ENCODE data around the gene CYB5R3.
"Not testable (repeated sequence)": the region's sequence is repeated elsewhere in the genome, so short reads cannot be mapped to it uniquely, and the experiment has no call there.

Gene CYB5R3

GRCh38 chr22:42574046-42574445 lies 75.1 kb downstream of the CYB5R3 start:
- H3K27ac Mint-ChIP-seq; H3K36me3 Mint-ChIP-seq (ENCODE audit: low read depth); H3K4me1 Mint-ChIP-seq (ENCODE audit: low read depth); H3K4me3 Mint-ChIP-seq; H3K27me3 Mint-ChIP-seq (ENCODE audit: low read depth); H3K9me3 Mint-ChIP-seq: not testable (repeated sequence)

GRCh38 chr22:42571068-42571467 lies 78.1 kb downstream of the CYB5R3 start:
- H3K4me3 Mint-ChIP-seq; H3K9me3 Mint-ChIP-seq; H3K27me3 Mint-ChIP-seq (ENCODE audit: low read depth); H3K27ac Mint-ChIP-seq; H3K36me3 Mint-ChIP-seq (ENCODE audit: low read depth); H3K4me1 Mint-ChIP-seq (ENCODE audit: low read depth): not testable (repeated sequence)

GRCh38 chr22:42570580-42570979 lies 78.6 kb downstream of the CYB5R3 start:
- H3K9me3 Mint-ChIP-seq, H3K4me3 Mint-ChIP-seq: not testable (repeated sequence)

GRCh38 chr22:42567950-42568349 lies 81.2 kb downstream of the CYB5R3 start:
- not testable (repeated sequence) for H3K27ac Mint-ChIP-seq; H3K27me3 Mint-ChIP-seq (ENCODE audit: low read depth); H3K4me1 Mint-ChIP-seq (ENCODE audit: low read depth); H3K36me3 Mint-ChIP-seq (ENCODE audit: low read depth); H3K9me3 Mint-ChIP-seq; H3K4me3 Mint-ChIP-seq

More at GRCh38 chr22:42570580-42570979, 78.6 kb downstream of the CYB5R3 start:
- H3K27me3 Mint-ChIP-seq (ENCODE audit: low read depth); H3K36me3 Mint-ChIP-seq (ENCODE audit: low read depth); H3K27ac Mint-ChIP-seq; H3K4me1 Mint-ChIP-seq (ENCODE audit: low read depth): not testable (repeated sequence)

Measured in T-helper 1 cell treated with Interleukin-12 subunit alpha and Interleukin-12 subunit beta and Interleukin-4 antibody, amounts not matched to agents 30 μg/mL and 1 μg/mL, for 36 hours (primary cell).